ENCODE results near the gene PIGU.
A peak's percentile ranks its signal among the peaks of the same experiment; 100 is the strongest.

PIGU gene

DNA sequence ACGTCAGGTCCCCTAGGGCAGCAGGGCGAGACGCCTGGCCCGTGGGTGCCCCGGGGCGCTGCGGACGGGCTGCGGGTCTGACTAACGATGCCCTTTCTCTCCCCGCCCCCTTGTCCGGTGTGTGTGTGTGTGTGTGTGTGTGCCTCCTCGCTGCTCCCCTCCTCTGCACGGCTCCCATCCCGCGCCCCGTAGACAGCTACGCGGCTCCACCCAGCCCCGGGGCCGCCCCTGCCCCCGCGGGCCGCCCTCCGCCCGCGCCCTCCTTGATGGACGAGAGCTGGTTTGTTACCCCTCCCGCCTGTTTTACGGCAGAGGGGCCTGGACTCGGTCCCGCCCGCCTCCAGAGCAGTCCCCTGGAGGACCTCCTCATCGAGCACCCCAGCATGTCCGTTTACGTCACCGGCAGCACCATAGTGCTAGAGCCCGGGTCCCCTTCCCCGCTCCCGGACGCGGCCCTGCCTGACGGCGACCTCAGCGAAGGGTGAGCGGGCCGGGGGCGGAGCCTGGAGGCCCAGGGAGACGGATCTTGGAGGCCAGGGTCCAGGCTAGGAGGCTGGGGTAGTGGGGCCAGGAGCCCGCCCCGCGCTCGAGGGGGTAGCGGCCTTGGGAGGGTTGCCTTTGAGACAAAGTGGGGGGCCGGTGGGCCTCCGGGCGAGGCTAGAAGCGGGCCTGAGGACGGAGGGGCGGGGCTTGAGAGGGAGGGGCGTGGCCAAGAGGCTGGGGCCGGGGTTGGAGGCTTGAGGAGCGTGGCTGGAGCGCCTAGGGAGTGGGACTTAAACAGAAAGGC is 32.3 kb upstream of the PIGU start:
- Histone ChIP-seq H3K27ac (peak overlapping the region; percentile 43 to 89 (median 81); a peak in 21 of 22 replicates), H3K4me2 (peak overlapping the region; percentile 92 to 99 (median 97)), H3K36me3 (peaks cover 15 to 32% (median 22%) of the 10 kb centered on the region in 11 experiments), H3K4me3 (peak overlapping the region; percentile 65 to 81 (median 73)), H3K9ac (peak overlapping the region; percentile 79 to 92 (median 85)), H4K20me1 (peaks cover 20 to 57% (median 24%) of the 10 kb centered on the region in 11 experiments; a peak in 19 of 22 replicates), H3K4me1 (peaks cover 54 to 83% (median 66%) of the 10 kb centered on the region in 10 experiments), H3K9me3 (replicated peaks in 1 of 11) (no peaks in the 10 kb centered on the region), H3K27me3 (peaks cover 0 to 10% (median 7%) of the 10 kb centered on the region in 11 experiments; a peak in 9 of 22 replicates)
- no peak for TF ChIP-seq Cebpa-rat (IDR thresholded peaks at IDR 0.05)

DNA sequence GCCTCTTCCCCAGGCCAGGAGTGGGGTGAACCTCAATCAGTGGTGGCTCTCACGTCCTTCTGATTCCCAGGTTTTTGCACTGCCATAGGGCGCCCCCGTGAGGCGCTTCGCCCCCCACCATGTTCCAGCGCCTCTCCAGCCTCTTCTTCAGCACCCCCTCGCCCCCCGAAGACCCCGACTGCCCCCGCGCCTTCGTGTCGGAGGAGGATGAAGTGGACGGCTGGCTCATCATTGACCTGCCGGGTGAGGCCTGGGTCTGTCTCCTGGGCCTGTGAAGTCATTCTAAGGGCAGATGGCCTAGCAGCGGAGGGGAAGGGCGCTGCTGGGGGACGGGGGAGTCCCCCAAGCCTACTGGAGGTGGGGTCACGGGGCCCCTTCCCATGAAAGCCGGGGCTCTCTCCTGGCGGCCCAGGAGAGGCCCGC is 31.7 kb upstream of the PIGU start:
- no peaks in the 10 kb centered on the region for H3K9me3 ChIP-seq (replicated peaks in 1 of 11)
- peak overlapping the region; percentile 92 to 99 (median 97) for H3K4me2 ChIP-seq
- H4K20me1 ChIP-seq: peaks cover 20 to 56% (median 24%) of the 10 kb centered on the region in 11 experiments; a peak in 19 of 22 replicates
- H3K27me3 ChIP-seq: peaks cover 0 to 10% (median 7%) of the 10 kb centered on the region in 11 experiments; a peak in 9 of 22 replicates
- peak overlapping the region; percentile 79 to 92 (median 85) for H3K9ac ChIP-seq
- H3K4me1 ChIP-seq: peaks cover 54 to 77% (median 64%) of the 10 kb centered on the region in 10 experiments
- peak overlapping the region in 10 of 11 experiments; percentile 78 to 89 (median 84); a peak in 19 of 22 replicates for H3K27ac ChIP-seq
- H3K36me3 ChIP-seq: peaks cover 9 to 25% (median 16%) of the 10 kb centered on the region in 11 experiments; a peak in 19 of 22 replicates
- no peak for TF ChIP-seq Cebpa-rat (IDR thresholded peaks at IDR 0.05)
- peak overlapping the region; percentile 65 to 81 (median 73) for H3K4me3 ChIP-seq

DNA sequence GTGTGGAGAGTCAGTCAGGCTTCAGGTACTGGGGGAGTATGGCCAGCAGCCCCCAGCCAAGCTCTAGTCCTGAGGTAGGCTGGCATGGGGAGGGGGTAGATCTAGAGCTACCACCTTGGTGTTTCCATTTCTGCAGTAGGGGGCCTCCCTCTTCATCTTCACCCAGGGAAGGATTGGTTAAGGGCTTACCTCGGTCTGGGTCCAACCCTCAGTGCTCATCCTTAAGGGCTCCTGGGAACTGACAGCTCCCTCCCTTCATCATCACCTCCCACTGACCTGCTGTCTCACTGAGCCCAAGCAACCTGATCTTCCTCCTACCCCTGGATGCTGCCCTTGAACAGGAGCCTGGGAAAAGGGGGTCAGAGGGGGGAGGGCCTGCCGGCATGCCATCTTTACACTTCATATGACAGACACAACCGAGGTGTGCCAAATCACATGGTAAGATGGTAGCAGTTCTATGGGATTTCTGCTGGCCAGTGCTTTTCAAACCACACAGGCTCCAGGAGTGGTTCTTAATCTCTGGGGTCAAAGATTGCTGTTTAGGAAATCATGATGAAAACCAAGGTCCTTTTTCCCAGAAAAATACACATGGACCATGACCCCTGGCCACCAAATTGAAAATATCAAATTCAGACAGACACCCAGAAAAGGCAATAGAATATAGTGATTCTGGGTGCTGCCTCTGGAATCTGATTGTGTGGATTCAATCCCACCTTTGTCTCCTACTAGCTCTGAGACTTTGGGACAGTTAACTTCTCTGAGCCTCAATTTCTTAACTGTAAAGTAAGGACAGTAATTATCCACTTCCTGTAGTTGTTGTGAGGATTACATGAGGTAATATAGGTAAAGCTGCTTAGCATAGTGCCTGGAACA is 30.3 kb upstream of the PIGU start:
- no peaks in the 10 kb centered on the region for H3K9me3 ChIP-seq (replicated peaks in 1 of 11)
- peak overlapping the region; percentile 92 to 99 (median 97) for H3K4me2 ChIP-seq
- no peak overlapping the region for H3K4me3 ChIP-seq
- peaks cover 19 to 46% (median 22%) of the 10 kb centered on the region in 11 experiments; a peak in 19 of 22 replicates for H4K20me1 ChIP-seq
- H3K4me1 ChIP-seq: peaks cover 62 to 79% (median 73%) of the 10 kb centered on the region in 10 experiments
- TF ChIP-seq Cebpa-rat (IDR thresholded peaks at IDR 0.05): no peak
- H3K36me3 ChIP-seq: peaks cover 0 to 11% (median 5%) of the 10 kb centered on the region in 11 experiments; a peak in 5 of 22 replicates
- H3K27ac ChIP-seq: no peak overlapping the region
- peaks cover 0 to 10% (median 7%) of the 10 kb centered on the region in 11 experiments; a peak in 9 of 22 replicates for H3K27me3 ChIP-seq
- peak overlapping the region in 3 of 11 experiments; percentile 13 to 99 (median 38); a peak in 4 of 22 replicates for H3K9ac ChIP-seq

DNA sequence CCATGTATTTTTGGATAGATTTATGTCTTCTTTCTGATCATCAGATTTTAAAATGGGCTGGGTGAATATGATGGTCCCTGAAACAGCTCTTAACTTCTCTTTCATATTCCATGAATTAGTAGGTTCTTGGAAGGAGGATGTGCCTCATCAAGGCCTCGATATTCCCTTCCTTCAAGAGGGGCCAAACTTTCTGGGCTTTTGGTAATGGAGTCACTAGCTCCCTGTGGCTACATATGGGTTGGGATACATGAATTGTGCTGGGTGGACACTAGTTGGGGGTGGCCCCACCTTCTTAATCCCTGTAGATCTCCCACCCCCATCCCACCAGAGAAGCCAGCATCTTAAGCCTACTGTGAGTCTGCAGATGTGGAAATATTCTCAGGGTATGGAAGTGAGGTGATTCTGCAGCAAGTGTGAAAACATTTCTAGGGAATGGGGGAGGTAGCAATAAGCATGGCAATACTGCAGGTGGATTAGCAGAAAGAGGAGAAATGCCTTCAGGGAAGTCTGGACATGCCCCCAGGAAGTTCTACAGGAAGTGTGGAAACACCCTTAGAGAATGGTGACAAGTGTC is 29.5 kb upstream of the PIGU start:
- Histone ChIP-seq H3K4me2 (peak overlapping the region; percentile 92 to 99 (median 97)), H3K9ac (peak overlapping the region in 7 of 11 experiments; percentile 15 to 100 (median 94); a peak in 7 of 22 replicates), H3K36me3 (peaks cover 0 to 3% (median 0%) of the 10 kb centered on the region in 11 experiments; a peak in 1 of 22 replicates), H3K4me3 (peak overlapping the region in 1 of 10 experiments; percentile 86; a peak in 1 of 20 replicates), H3K4me1 (peaks cover 56 to 74% (median 71%) of the 10 kb centered on the region in 10 experiments), H3K9me3 (replicated peaks in 1 of 11) (no peaks in the 10 kb centered on the region), H3K27ac (no peak overlapping the region), H3K27me3 (peaks cover 0 to 10% (median 7%) of the 10 kb centered on the region in 11 experiments; a peak in 9 of 22 replicates), H4K20me1 (peaks cover 13 to 38% (median 15%) of the 10 kb centered on the region in 11 experiments; a peak in 19 of 22 replicates)
- TF ChIP-seq Cebpa-rat (IDR thresholded peaks at IDR 0.05): no peak

DNA sequence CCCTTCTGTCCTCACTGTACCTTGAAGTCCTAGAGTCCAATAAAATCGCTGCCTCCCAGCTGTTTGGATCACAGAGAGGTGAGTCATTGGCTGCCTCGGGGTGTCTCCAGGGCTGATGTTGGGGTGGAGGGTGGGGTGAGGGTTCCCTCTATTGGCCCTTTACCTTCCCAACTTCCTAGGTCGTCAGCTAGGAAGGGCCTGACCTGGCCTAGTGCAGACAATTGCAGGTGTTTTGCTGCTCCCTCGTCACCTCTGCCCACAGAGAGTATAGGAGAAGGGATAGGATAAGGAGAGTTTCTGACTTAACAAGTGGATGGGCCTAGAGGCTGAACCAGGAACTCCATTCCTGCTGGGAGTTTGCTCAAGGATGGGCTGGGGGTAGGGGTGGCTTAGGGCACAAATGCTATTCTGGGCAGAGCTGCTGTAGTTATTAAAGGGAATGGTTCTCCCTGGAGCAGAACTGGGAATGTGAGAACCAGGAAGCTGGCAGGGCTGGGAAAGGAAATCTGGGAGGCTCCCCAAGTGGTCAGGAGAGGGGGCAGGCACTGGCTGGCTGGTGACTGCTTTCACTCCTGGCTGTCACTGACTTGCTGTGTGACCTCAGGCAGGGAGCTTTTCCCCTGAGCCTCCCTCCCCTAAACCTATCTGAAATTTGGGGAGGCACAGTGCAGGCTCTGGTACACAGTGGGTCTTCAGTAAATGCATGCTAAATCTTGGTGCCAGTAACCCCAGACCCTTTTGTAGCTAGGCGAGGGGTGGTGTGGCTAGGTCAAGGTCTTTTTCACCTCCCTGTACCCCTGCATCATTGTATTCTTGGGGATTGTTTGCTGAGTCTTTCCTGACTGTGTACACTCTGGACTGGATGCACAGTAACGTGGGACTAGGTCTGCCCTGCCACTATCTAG is 28.8 kb upstream of the PIGU start:
- Histone ChIP-seq H3K4me2 (peak overlapping the region; percentile 92 to 99 (median 97)), H3K4me3 (peak overlapping the region in 7 of 10 experiments; percentile 75 to 89 (median 86); a peak in 10 of 20 replicates), H4K20me1 (peaks cover 6 to 31% (median 8%) of the 10 kb centered on the region in 11 experiments; a peak in 17 of 22 replicates), H3K36me3 (no peaks in the 10 kb centered on the region), H3K9me3 (replicated peaks in 1 of 11) (no peaks in the 10 kb centered on the region), H3K4me1 (peaks cover 49 to 67% (median 64%) of the 10 kb centered on the region in 10 experiments), H3K9ac (peak overlapping the region; percentile 27 to 100 (median 93); a peak in 18 of 22 replicates), H3K27me3 (peaks cover 0 to 8% (median 7%) of the 10 kb centered on the region in 11 experiments; a peak in 9 of 22 replicates), H3K27ac (peak overlapping the region in 9 of 11 experiments; percentile 91 to 100 (median 95); a peak in 15 of 22 replicates)
- TF ChIP-seq Cebpa-rat (IDR thresholded peaks at IDR 0.05): no peak

DNA sequence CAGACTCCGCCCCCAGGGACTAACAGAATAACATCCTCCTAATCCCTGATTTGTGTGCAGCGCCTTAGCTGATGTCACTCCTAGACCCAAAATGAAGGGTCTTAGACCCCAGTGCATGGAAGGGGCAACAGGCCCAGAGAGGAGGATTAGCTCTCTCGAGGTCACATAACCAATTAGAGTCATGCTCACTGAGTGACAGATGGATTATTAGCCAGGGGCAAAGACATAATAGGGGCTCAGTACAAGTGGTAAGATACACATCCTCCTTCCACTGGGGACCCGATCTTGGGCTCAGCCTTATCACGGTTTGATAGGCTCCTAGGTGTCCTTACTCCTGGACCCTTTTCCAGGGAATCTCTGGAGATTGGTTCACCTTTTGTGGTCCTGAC is 28.1 kb upstream of the PIGU start:
- Histone ChIP-seq H3K4me1 (peaks cover 42 to 60% (median 57%) of the 10 kb centered on the region in 10 experiments), H3K9ac (peak overlapping the region; percentile 91 to 100 (median 93)), H3K4me3 (peak overlapping the region; percentile 75 to 94 (median 87)), H3K27me3 (peaks cover 0 to 2% (median under 1%) of the 10 kb centered on the region in 11 experiments; a peak in 7 of 22 replicates), H3K4me2 (peak overlapping the region; percentile 92 to 99 (median 97)), H3K9me3 (replicated peaks in 1 of 11) (no peaks in the 10 kb centered on the region), H3K27ac (peak overlapping the region; percentile 90 to 100 (median 95)), H3K36me3 (no peaks in the 10 kb centered on the region), H4K20me1 (peaks cover 0 to 24% (median 1%) of the 10 kb centered on the region in 11 experiments; a peak in 11 of 22 replicates)
- no peak for TF ChIP-seq Cebpa-rat (IDR thresholded peaks at IDR 0.05)
